GM19238 (cell line): ENCODE data around the gene PHKA2.

Experiments
- DNase-seq: peaks from one replicate; pipeline ENCODE4 v3.0.0; 2011; ENCODE audit warnings: low spot score; ENCODE audit not compliant: insufficient read length

PHKA2 gene

DNA sequence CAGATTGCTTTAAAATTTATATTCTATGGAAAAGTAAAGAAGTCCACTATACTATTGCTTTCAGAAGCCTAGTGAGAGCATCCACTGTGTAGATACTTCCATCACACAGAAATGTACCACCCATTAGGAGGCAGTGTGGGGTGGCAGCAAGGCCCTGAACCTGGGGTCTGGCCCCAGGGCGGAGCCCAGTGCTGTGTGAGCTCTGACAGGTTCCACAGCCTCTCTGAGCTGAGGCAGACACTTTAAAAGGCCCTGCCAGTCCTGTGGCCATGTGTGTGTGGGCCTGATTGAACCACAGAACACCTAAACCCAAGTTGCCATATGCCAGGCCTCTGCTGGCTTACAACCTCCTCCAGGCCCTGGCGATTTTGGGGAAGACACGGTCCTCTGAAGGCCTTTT lies 49.2 kb downstream of the PHKA2 start:
- DNase-seq = no peak

DNA sequence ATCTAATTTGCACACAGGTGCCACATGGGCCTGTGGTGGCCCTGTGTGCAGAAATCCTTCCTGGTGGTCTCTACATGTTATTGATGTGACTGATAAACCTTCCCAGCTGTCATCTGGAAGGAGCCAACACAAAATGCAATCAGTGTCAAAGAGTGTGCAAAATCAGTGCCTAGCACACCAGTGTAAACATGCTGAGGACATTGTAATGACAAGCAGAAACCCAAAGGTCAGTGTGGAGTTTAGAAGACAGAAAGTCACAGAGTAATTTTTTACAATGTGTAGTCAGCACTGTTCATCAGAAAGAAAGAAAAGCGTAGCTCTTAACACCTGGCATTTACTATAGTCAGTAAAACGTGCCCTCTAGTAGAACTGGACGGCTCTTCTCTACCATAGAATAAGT lies 50.3 kb downstream of the PHKA2 start:
- DNase-seq = no peak

DNA sequence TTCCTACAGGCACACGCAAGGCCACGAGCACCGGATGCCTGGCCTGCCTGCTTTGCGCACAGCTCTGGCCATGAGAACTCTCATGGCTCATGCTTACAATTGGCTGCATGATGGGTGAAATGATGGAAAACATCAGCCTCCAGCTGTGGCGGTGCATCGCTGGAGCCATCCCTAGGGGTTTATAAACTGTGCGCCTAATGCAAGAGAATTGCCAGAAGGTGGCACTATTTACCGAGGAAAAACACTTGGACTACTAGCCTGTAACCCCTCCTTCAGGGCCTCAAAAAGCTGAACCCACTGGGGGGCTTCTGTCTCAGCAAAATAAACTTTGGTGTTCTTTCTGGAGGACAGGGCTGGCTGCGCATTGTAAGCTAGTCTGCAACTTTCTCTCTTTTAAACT lies 51.9 kb downstream of the PHKA2 start:
- no peak for DNase-seq

DNA sequence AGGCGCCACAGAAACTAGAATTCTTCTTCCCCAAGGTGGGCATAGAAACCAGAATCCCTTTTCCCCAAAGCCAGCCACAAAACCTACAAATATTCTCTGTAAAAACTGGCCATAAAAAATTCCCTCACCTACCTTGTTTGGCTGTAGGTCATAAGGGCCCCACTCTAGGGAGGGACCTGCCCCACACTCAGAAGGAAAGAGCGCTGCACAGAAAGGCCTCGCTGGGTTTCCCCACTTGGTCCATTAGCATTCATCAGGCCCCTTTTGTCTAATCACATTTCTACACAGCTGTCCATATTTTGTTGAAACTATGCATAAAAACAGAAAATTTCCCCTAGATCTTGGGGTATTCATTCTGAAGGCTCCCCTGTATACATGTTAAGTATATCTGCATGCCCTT lies 54.1 kb downstream of the PHKA2 start:
- no peak for DNase-seq

DNA sequence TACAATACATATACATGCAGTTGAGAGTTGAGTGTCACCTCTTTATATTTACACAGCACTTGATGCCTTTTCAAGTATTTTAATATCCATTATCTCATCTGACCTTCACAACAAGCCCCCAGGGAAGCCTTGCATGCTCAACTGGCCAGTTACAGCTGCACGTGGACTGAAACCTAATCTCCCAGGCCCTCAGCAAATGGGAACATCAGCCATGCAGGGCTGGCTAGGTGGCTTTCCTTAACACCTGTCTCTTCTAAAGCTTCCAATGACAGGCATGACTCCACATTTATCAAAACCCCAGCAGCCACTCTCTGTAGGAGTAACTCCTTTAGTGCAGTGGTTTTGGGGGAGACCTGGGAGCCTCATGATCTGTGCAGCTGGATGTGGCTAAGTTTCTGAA lies 56.4 kb downstream of the PHKA2 start:
- DNase-seq = no peak

DNA sequence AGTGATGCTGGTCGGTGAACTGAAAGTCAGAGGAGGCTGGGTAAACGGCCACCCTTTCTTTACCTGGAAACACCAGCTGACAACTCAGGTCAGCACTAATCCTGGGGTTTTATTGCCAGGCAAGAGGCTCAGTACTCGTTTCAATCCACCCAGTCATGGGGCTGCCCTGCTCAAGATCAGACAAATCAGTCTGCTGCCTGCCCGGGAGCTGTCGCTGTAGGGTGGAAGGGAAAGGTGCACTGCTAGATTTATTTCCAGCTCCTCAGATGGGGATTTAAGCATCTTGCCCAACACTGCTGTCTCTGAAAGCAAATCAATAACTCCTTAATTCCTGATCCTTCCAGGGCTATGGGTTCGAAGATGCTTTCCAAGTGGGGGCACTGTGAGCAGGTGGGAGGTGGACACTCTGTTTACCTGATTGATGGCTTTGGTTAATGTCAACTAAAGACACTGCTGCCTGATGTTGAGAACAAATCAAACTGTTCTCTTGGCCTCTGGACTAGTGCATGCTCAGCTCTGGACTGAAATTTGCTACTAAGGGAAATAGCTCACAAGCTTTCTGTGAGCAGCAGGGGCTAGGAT lies 59.3 kb downstream of the PHKA2 start:
- DNase-seq = no peak

DNA sequence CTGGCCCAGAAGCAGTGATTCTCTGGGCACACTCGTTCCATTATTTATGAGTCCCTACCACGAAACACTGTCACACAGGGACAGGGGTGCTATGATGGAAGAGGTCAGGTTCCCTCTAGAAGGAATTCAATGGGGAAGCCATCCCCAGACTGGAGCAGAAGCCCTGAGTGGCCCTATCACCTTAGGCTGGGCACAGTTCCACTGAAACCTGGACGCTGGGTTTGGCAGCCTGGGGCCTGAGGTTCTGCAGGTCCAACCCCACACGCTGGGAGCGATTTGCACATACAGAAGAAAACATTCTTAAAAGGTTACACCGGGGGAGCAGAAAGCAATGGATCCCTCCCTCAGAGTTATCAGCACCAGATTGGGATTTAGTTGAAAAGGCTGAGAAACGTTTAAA lies 63.3 kb downstream of the PHKA2 start:
- DNase-seq = no peak

DNA sequence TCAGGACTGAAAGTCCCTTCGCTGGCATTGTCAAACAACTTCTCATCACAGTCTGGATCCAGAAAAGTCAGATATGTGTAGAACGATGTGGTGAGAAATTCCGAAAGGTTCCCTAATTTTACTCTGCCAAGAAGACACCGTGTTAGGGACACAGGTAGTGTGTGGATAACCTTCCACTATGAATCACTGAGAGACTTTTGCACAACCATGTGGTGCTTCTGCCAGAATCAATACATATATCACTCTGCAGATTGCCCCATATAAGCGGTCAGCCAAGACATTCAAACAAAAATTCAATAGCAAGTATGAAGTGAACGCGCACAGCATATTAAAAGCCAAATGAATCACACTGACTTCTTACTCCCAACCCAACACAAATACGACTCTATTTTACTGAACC lies 63.8 kb downstream of the PHKA2 start:
- DNase-seq = no peak

DNA sequence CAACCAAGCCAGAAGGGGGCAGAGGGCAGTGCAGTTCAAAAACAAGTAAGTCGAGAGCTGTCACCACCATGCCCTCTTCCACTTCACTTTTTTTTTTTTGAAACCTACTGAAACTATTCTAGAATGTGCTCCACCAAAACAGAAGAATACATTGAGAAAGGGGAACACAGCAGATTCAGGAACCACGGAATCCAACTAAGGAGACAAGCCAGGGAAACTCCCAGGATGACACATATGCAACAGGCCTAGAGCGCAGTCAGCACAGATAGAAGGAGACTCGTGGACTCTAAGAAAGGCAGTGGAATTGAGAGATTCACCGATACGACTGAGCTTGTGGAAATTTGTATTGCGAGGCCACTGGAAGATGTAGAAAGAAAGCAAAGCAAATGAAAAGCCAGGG lies 66.1 kb downstream of the PHKA2 start:
- no peak for DNase-seq

DNA sequence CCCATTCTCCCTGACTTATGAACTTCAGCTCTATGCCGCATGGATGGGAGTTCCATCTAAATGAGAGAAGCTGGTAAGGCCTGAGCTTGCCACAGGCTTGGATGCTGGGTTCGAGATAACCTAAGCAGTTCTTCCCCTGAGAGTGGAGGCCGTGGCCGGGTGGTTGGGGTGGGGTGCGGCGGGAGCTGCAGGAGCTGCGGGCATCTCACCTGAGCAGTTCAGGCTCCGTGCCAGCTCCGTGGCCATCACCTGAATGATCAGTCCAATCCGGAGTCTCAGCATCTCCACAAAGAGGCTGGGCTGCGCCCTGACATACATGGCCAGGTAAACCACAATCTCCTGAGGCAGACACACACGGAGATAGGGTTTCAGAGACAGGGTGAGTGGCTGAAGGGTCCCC lies 77.6 kb downstream of the PHKA2 start:
- DNase-seq = no peak

DNA sequence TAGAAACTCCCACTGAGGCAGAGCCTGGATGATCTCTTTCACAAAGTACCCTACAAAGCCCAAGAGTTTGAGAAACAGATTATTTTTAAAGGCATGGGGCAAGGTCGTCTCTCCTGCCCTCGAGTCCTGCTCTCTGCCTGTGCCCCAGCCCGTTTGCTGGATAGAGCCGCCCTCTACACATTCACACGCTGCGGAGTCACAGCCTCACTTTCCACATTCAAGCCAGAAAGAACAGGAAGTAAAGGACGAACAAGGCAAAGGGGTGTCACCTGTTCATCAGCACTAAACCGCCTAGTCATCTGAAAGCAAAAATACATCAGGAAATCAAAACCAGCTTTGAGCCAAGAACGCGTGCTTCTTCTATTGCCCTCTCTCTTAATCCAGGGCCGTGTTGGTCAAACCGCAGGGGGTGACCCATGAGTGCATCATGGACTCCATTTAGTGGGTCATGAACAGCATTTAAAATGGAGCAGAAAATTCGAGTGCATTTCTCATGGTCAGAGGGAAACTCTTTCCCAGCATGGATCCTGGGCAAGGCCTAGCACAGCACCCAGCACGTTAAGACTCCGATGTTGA lies 83.4 kb downstream of the PHKA2 start:
- no peak for DNase-seq

DNA sequence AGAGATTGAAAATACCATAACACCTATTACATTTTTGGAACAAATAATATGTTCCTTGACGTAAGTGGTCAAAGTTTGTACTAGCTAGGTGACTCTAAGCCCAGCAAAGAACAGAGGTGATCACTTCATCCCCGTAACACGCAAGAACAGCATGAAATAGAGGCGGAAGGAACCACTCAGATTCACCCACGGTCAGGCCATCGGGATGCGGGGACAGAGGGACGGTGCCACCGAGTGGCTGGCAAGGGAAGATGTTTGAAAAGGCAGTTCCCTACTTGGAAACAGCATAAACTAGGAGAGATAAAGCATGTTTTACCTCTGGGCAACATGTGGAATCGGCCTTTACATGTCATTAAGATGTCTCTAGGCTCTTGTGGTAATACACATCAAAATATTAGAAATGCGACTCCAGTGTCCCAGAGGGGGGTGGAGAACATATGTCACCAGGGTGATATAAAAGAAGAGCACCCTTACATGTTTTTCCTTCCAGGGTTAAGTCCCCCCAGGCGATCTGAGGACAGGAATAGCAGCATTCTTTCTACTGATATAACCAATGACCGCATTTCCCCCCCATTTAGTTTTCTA lies 84.0 kb downstream of the PHKA2 start:
- no peak for DNase-seq

DNA sequence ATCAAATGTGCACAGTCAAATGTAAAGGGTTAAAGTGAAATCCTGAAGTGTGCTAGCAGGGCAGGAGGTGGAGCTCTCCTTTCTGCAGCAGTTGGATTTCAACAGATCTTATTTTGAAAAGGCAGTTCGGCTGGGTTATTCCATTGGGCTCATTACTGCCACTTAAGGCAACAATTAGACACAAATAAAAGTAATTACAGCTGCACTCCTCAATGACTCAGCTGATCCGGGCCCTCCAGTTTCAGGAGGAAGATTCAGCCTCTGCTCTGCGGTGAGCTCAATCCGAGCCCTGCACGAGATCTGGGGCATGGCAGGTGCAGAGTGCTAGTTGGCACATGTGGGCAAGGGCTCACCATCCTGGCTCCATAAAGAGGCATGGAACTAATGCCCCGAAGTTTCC lies 85.4 kb downstream of the PHKA2 start:
- DNase-seq = no peak

DNA sequence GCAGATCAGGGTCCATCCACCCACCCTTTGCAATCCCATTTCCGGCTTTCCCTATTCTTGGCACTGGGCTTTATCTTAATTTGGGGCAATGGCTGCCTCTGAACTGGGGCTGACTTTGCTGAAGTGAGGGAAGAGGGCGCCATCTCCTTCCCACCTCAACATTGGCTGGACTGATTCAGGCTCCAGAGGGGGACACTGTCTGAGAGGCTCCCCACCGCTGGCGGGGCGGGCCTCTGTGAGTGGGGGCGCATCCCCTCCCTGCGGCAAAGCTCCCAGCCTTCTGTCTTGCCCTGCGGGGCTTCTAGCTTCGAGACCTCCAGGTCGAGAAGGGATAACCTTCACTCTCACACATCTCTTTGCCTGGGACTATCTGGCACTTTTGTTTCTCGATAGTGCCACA lies 85.8 kb downstream of the PHKA2 start:
- no peak for DNase-seq

DNA sequence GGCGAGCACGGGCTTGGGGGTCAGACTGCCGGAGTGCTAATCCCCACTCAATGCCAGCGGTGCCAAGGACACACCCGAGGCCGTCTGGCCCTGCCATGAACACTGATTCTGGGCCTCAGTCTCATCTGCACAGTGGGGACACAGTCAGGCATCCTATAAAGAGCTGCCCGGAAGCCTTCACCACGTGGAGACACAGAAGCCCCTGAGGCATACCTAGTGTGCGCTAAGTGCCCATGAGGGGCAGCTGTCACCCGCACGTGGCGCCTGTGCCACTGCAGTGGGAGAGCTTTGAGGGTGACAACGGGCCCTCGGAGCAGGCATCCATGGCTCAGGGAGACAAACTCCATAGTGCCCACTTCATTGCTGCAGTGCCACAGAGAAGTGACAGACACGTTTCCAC lies 86.3 kb downstream of the PHKA2 start:
- DNase-seq = no peak

DNA sequence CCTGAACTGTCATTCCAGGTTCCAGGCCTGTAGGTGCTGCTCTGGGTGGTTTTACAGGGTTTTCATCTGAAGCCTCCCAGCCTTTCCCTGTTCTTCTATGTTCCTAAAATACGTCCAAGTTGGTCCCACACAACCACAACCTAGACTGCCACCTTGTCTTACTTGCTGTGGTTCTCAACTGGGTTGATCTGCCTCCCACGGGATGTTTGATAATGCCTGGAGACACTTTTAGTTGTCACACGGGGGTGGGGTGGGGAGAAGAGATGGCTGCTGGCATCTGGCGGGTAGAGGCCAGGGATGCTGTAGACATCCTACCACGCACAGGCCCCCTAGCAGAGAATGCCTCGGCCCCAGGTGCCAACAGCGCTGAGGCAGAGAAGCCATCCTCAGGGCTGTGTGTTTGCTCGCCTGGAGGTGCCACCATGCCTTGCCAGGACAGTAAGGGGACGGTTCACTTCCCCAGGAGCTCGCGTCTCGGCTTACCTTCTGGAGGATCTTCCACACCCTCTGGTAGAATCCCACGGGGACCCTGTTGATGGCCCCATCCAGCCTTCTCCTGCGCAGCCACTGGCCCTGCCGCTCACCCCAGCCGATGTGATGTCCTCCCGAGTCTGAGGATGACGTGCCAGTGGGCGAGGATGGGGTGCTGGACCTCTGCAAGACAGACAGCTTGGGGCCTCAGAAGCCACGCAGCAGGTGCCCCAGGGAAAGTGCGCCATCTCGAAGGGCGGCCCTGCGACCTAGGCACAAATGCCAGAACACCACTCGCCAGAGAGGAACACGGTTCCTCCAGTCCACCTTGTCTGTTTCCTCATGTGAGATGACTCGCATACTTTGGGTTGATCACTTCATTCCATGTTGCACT lies 87.0 kb downstream of the PHKA2 start:
- DNase-seq = no peak

DNA sequence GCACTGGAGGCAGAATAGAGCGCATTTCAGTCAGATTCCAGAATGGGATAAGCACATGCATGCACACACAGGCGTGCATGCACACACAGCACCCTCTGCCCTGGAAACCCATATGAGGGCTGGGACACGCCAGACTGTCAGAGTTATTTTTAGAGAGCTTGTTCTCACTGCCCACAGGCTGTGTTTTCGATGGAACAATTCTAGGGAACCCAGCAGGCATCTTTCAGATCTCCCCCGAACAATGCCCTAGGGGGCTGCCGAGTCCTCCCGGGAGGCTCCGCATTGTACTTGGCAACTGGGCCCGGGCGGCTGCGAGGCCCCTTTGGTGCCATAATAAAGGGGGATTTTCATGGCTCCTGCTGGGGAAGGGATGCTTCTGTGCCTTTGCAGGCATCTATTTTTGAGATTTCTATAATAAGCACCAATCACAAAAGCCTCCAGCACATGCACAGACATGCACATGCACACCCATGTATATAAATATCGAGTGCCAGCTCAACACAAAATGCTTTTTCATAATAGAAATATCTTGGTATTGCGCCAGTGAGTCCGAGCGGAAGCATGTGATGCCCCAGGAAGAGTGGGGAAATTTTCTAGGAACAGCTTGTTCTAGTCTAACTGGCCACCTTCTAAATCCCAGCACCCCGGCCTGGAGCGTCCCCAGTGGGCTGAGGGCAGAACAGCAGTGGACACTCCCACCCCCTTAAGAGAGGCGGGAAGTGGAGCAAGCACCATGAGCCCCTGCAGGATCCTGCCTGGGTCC lies 88.5 kb downstream of the PHKA2 start:
- DNase-seq = no peak

DNA sequence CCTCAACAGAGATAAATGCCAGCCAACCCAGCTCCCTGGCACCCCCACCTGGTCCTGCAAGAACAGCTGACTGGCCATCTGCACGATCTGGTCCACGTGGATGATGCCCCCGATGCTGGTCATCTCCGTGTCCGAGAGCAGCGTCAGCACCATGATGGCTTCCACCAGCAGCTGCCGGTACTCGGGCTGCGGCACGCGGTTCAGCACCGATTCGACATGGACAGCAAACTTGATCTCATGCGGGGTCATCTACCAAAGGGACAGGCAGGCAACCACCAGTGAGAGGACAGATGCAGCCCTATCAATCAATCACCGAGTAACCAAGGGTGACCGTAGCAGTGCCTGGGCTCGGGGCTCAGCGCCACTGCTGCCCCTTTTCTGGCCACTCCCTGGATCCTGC lies 89.8 kb downstream of the PHKA2 start:
- DNase-seq = no peak

DNA sequence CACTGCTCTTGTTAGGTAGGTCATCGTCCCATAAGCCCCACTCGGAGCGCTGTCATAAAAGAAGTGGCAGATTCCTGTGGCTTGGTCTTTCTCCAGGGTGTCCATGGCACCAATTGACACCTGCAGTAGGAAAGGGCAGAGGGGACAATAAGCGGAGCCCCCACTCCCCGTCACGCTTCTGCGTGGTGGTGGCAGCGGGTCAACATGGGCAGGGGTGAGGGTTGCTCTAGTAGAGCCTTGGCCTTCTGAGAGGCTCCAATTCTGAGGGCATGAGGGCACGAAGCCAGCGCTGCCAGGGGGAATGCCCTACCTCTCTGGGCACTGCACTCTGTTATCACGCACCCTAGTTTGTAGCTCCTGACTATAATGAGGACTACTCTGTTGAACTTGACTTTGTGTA lies 90.4 kb downstream of the PHKA2 start:
- no peak for DNase-seq

DNA sequence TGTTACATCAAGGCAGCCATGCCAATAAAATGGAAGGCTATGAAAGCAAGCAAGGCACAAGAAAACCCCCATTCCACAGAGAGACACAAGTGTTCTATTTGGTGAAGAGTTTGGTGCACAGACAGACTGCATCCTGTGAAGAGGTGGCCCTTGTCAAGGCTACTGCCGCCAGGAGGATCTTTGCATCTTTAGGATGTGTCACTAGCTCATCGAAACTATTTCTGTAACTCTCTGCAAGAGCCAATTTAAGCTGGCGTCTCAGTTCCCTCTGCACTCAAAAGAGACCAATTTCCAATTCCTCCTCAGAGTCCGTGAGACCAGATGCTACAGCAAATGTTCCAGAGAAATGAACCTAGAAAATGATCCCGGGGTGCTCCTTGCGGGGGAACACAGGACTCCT lies 91.0 kb downstream of the PHKA2 start:
- no peak for DNase-seq

DNA sequence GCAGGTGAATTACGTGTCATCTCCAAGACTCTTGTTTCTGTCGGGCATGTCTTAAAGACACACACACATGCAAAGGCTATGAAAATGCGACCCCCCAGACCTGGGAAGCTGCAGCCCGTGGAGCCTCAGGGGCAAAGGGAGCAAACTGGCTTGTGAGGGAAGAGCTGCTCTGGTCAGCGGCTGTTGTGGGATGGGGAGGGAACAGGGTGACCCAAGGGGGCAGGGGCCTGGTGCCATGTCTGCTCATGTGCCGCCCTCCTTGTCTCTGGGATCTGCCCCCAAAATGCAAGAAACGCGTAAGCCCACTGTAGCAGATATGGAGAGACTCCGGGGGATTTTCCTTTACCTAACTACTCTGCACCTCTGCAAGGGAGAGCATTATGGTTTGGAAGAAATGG lies 92.4 kb downstream of the PHKA2 start:
- no peak for DNase-seq
